PC-3 (cell line): Measurements from ENCODE around the gene MRPS10. TPM values are rescaled to one million over a fixed set of nuclear protein-coding genes. Genes with fewer than 3 reads are reported as not detected.

ENCODE experiments used
- ATAC-seq: fragments of 200-7000 bp; cut with Tn5 transposase; 2 replicates; pipeline ENCODE4 v1.9.1; 2020; ENCODE audit warnings: mild to moderate bottlenecking, moderate library complexity
- BruUV-seq: library from RNA; stranded (reverse); fragments of 400-500 nt; replicated peaks from 2 replicates; lab custom pipeline; 2021; lab: Mats Ljungman, UMichigan
- CTCF ChIA-PET: fragments of 300-600 bp; sonication (Branson Sonifier 250); formaldehyde crosslinking; loops from one replicate; lab custom pipeline; 2022; ENCODE audit warnings: antibody characterized with exemption; lab: Charles Lee
- POLR2A ChIA-PET: fragments of 300-600 bp; sonication (Branson Sonifier 250); formaldehyde crosslinking; loops from one replicate; lab custom pipeline; 2022; ENCODE audit warnings: antibody characterized with exemption; ENCODE audit not compliant: unreplicated experiment; lab: Charles Lee
- DNase-seq: peaks from one replicate; pipeline ENCODE4 v3.0.0-alpha.2; 2015
- H2AFZ ChIP-seq: fragments of 300-600 bp; sonication (generic); 2 replicates; pipeline ENCODE4 v1.6.0; 2016; ENCODE audit warnings: antibody characterized with exemption, low read length
- H3F3A ChIP-seq: fragments of 300-600 bp; sonication (generic); one replicate; pipeline ENCODE4 v1.6.0; 2017; ENCODE audit warnings: antibody characterized with exemption, low read length, control low read depth, mild to moderate bottlenecking; ENCODE audit not compliant: unreplicated experiment
- H3K27ac ChIP-seq: fragments of 300-600 bp; sonication (generic); 2 replicates; pipeline ENCODE4 v1.5.1; 2016; ENCODE audit warnings: mild to moderate bottlenecking, low read length
- H3K27me3 ChIP-seq: fragments of 300-600 bp; sonication (generic); 2 replicates; pipeline ENCODE4 v1.6.1; 2016; ENCODE audit warnings: low read length, mixed read lengths
- H3K36me3 ChIP-seq: fragments of 300-600 bp; sonication (generic); 2 replicates; pipeline ENCODE4 v1.6.1; 2016; ENCODE audit warnings: low read depth, mixed run types, low read length, mixed read lengths
- H3K4me1 ChIP-seq: fragments of 300-600 bp; sonication (generic); 2 replicates; pipeline ENCODE4 v1.5.1; 2016; ENCODE audit warnings: low read length; ENCODE audit not compliant: insufficient read depth
- H3K4me2 ChIP-seq: fragments of 300-600 bp; sonication (generic); 2 replicates; pipeline ENCODE4 v1.6.0; 2016; ENCODE audit warnings: low read length
- H3K4me3 ChIP-seq: fragments of 300-600 bp; sonication (generic); 2 replicates; pipeline ENCODE4 v1.5.1; 2016; ENCODE audit warnings: mild to moderate bottlenecking, low read length, mixed read lengths
- H3K79me2 ChIP-seq: fragments of 300-600 bp; sonication (generic); 2 replicates; pipeline ENCODE4 v1.6.1; 2017; ENCODE audit warnings: low read length, mixed read lengths
- H3K9ac ChIP-seq: fragments of 300-600 bp; sonication (generic); 2 replicates; pipeline ENCODE4 v1.6.0; 2016; ENCODE audit warnings: mild to moderate bottlenecking, low read length
- H3K9me2 ChIP-seq: fragments of 300-600 bp; sonication (generic); replicated peaks from 2 replicates; pipeline ENCODE4 v1.6.1; 2016; ENCODE audit warnings: mixed run types, low read length, mixed read lengths
- H3K9me3 ChIP-seq: fragments of 300-600 bp; sonication (generic); 2 replicates; pipeline ENCODE4 v1.6.1; 2016; ENCODE audit warnings: low read length, mixed read lengths
- H4K20me1 ChIP-seq: fragments of 300-600 bp; sonication (generic); 2 replicates; pipeline ENCODE4 v1.6.1; 2016; ENCODE audit warnings: low read length, mixed read lengths
- CTCF ChIP-seq: fragments of 300-600 bp; sonication (generic); conservative IDR thresholded peaks from 2 replicates; pipeline ENCODE4 v1.5.1; 2017; ENCODE audit warnings: antibody characterized with exemption, low read depth, mild to moderate bottlenecking, low read length
- EZH2 ChIP-seq: fragments of 300-600 bp; sonication (generic); IDR thresholded peaks from one replicate; pipeline ENCODE4 v1.6.1; 2017; ENCODE audit warnings: antibody characterized with exemption, mild to moderate bottlenecking, low read length; ENCODE audit not compliant: unreplicated experiment
- EZH2phosphoT487 ChIP-seq: fragments of 300-600 bp; sonication (generic); IDR thresholded peaks from 2 replicates; pipeline ENCODE4 v1.6.1; 2018; ENCODE audit warnings: mild to moderate bottlenecking, antibody characterized with exemption, low read length, borderline replicate concordance
- intact Hi-C: fragments of 100-400 bp; cut with micrococcal nuclease; formaldehyde crosslinking; loops from 2 replicates; pipeline ENCODE4 v1.9.0; 2023
- total RNA-seq: library from RNA; depleted of rRNA; stranded (reverse); fragments of >200 nt; gene quantifications from 2 replicates; pipeline ENCODE4 v1.2.3, GENCODE V29; 2014; rRNA removed

MRPS10 gene
- total RNA-seq, 1 experiment from 2014 or later, result 82.1 TPM

- no TSS peak for BruUV-seq
- Histone ChIP-seq H3K4me2 (no peak overlapping the region), H3K9me2 (no peaks in the 10 kb centered on the region), H3K4me1 (no peaks in the 10 kb centered on the region), H3K36me3 (no peaks in the 10 kb centered on the region), H4K20me1 (no peaks in the 10 kb centered on the region), H2AFZ (no peak overlapping the region), H3K27ac (no peak overlapping the region), H3F3A (no peaks in the 10 kb centered on the region), H3K9ac (no peak overlapping the region), H3K27me3 (no peaks in the 10 kb centered on the region), H3K4me3 (no peak overlapping the region), H3K79me2 (no peaks in the 10 kb centered on the region), H3K9me3 (no peaks in the 10 kb centered on the region)
- intact Hi-C loops, result no loop called here
- TF ChIP-seq EZH2phosphoT487 (no peak), EZH2 (no peak), CTCF (no peak)
- ChIA-PET CTCF (no interaction called here), POLR2A (no interaction called here)
- DNase-seq (no peak), ATAC-seq (no peak)
Observed at GRCh38 chr6:42158011-42158410, 59.6 kb downstream of the MRPS10 start.

Other genes with a start within 250 kb of the MRPS10 start
- 18.3 and 20.7 TPM in 2 replicates for gene TAF8, start 167.3 kb downstream of the MRPS10 start, total RNA-seq
- gene C6orf132, start 75.2 kb downstream of the MRPS10 start, total RNA-seq, result 66.0 and 86.3 TPM in 2 replicates
- not detected in 2 replicates for gene GUCA1A, start 44.5 kb downstream of the MRPS10 start, total RNA-seq
- 1.2 and 2.8 TPM in 2 replicates for gene GUCA1B, start 22.9 kb downstream of the MRPS10 start, total RNA-seq
- gene TRERF1, start 234.1 kb upstream of the MRPS10 start, total RNA-seq, result 13.7 and 13.9 TPM in 2 replicates